Medulla oblongata (tissue), 1 donor: Measurements from ENCODE around the gene ITGA7.

ENCODE experiments used
- DNase-seq: peaks from one replicate; pipeline ENCODE4 v3.0.0-alpha.2; 2015; ENCODE audit errors: extremely low spot score

Gene ITGA7

DNA sequence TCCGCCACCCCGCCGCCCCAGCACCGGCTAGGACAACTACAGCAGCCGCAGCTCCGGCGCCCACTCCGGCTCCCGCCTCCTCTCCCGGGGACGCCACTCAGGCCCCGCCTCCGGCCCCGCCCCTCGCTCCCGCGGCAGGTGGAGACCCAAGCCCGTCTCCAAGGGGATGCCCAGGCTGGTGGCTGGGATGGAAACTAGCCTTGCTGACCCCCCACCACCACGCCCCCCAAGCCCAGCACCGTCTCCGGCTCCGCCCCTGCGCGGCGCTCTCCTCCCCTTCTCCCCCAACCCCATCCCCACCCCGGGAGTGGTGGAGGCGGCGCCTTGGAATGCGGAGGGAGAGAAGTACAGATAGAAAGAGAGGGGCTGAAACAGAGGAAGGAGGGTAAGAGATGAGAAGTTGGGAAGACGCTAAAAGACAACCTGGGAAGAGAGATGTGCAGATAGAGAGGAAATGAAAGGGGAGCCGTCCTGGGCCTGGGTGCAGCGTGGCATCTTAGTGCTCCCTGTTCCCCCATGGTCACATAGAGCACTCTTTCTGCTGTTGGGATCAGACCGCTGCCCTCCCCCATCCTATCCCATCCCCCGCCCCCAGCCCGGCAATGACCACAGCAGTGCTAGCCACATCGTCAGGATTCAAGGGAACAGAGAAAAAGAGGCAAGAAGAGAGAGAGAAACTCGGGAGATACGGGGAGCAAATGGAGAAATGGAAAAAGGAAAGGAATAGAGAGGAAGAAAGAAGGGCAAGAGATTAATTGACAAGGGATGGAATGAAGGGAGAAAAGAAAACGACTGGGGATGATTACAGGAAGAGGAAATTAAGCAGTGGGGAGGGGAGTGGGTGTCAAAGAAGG lies at the start of gene ITGA7:
TSS of gene ITGA7 (minus strand) at position 64 of the 854 bp plus-strand sequence. CDS start 222 bp downstream, outside the sequence.
- peak; percentile 71 for DNase-seq

GRCh38 chr12:55755246-55755645 lies 47.5 kb upstream of the ITGA7 start:
- DNase-seq, result no peak

DNA sequence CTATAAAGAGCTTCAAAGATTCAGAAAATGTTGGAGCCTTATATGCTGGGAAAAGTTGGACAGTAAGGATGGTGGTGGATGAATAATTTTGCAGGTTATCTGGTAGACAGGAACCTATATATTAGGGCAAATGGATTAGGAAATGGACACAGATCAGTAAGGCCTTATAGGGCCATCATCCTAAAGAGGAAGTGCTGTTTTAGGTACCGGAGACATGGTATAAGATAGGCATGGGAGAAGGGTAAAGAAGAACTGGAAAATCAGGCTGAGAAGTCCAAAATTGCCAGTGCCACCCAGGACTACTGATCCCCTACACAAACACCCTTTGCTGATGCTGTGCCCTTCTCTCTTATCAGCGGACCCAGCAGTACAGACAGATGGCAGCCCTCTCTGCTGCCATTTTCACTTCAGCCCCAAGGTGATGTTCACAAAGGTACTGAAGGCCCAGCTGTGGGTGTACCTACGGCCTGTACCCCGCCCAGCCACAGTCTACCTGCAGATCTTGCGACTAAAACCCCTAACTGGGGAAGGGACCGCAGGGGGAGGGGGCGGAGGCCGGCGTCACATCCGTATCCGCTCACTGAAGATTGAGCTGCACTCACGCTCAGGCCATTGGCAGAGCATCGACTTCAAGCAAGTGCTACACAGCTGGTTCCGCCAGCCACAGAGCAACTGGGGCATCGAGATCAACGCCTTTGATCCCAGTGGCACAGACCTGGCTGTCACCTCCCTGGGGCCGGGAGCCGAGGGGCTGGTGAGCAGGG lies 40.7 kb upstream of the ITGA7 start:
- DNase-seq, result no peak

DNA sequence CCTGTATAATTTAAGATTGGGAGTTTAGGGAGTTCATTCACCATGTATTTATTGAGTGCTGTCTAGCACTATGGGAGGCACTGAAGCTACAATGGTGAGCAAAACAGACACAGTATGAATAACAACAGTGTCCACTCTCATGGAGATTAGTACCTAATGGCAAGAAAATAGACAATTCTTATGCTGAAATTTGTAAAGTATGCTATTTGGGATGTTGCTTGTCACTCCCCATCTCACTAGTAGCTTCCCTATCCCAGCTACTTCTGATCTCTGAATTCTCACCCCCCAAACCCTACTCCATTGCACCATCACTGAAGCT lies 39.2 kb upstream of the ITGA7 start:
- DNase-seq, result no peak

- DNase-seq, result no peak
These were observed 38.6 kb upstream of the ITGA7 start for GRCh38 chr12:55746174-55746912.

GRCh38 chr12:55745361-55746173 lies 37.9 kb upstream of the ITGA7 start:
- DNase-seq, result no peak

DNA sequence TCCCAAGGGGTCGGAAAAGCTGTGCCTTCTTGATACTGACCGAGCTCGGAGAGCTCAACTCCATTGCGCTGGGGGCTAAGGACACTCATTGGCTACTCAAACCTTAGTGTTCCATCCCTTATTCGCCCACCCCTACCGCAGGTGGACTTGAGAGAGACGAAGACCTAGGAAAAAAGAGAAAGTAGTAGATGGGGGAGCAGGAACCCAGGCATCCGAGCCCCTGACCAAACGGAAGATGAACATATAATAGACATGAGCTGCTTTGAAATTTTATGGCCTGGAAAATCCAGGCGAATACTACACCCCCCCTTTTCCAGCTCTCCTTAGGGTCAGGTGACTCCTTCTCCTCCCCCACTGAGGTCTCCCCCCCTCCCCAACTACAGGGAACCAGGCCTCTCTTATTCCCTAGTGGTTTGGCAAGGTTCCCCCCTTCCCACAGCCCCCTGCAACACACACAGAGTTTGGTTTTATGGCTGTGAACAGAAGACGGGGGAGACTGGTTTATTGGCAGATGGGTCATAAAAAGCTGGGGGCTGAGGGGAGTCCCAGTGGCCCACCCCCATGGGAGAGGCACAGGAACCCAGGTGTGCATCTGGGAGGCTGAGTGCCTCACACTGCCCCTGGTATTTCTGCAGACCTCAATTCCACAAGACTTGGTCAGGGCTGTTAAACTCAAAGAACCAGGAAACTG lies 36.8 kb upstream of the ITGA7 start:
- DNase-seq, result no peak

- DNase-seq, result no peak
These were observed 36.0 kb upstream of the ITGA7 start for GRCh38 chr12:55743406-55744339.

- DNase-seq, result peak; percentile 92
These were observed 35.2 kb upstream of the ITGA7 start, which contains the start of gene GDF11 for GRCh38 chr12:55742719-55743405. TSS of gene GDF11 (plus strand) at chr12:55743122. CDS start at chr12:55743317, 195 bp downstream.

- DNase-seq, result no peak
These were observed 34.4 kb upstream of the ITGA7 start for GRCh38 chr12:55741931-55742680.

GRCh38 chr12:55739025-55739378 lies 31.3 kb upstream of the ITGA7 start:
- no peak for DNase-seq

DNA sequence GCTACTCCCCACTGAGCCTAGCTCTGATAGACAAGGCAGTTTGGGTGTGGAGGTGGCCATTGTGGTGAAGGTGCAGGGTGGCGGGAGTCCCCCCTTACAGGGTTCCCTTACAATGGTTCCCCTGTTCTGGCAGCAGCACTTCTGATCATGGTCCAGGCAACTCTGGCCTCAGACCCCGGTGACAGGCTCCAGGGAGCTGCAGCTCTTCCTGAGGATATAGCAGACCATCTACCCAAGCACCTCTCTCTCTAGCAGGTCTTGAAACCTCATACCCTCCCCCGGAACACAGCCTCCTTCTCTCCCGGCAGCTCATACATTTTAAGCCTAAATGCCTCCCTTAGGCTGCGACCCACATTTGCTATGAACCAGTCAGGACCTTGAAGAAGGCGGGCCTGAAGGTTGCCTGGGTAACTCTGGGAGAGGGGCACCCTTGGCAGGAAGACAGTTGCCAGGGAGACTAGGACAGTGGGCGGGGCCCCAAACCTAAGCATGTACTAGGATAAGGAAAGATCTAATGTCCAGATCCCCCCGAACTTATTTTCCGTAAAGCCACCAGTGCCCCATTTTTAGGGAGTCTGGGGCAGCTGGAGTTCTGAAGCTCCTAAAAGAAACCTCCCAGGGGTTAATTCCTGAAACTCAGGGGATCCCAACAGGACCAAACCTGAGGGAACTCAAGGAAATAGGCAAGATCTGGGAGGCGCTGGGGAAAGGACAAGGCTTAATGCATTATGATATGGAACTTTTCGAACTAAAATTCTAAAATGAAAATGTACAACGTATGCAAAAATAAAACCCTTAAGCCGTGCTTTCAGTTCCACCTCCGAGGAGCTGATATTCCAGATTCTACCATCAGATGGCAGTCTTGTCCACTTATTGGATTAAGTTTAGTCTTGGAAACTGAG lies 30.7 kb upstream of the ITGA7 start:
- peak; percentile 96 for DNase-seq

DNA sequence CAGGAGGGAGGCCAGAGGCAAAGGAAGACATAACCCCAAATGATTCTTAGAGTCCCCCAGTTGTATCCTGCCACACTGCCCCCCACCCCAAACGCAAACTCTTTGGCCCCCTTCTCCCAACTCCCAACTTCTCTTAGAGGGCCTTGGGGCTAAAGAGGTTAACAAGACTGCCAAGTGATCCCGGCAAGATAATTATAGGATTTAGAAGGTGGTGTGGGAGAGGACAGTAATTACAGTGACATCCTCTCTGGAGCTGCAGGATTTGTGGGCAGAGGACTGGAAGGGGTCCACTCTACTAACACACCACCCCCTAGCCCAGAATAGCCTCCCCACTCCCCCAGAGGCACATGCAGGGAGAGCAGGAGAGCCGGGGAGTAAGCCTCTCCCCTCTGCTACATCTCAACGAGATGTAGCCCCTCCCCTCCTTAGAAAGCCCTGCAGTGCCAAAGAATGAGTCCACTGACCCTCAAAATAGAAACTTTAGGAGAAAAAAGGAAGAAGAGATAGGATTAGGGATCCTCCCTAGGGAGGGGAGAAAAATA lies 29.9 kb upstream of the ITGA7 start:
- DNase-seq, result peak; percentile 11

DNA sequence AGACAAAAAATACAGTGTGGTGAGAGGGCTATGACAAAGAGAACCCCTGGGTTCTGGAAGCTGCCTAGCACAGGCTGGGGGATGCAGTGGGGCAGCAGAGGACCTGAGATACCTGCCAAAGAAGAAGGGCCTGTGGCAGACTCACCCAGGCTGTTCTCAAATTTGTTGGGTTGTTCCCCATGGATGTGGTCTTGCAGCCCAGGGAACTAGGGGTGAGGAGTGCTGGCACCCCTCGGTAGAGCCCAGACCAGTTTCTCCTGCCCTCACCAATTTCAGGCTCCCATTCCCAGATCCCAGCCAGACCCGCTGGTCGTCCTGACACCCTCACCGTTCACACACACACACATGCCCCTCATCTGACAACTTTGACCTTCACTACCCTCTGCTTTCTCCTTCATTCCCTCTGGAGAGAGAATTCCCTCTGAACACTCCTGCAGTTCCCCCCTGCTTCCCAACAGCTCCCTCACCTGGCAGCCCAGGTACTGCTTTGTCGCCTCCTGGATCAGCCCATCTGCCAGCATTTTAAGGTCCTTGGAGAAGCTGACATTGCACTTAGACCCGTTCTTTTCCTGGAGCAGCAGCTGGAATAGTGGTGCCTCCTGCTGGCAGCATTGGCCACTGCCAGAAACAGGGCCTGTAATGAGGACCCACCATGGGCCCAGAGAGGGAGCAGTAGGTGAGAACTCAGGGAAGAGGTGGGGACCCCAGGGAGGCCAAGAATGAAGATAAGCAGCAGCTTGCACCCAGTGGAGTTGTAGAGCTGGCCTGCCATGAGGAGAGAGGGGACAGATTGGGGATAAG lies 29.3 kb upstream of the ITGA7 start:
- peak; percentile 83 for DNase-seq

DNA sequence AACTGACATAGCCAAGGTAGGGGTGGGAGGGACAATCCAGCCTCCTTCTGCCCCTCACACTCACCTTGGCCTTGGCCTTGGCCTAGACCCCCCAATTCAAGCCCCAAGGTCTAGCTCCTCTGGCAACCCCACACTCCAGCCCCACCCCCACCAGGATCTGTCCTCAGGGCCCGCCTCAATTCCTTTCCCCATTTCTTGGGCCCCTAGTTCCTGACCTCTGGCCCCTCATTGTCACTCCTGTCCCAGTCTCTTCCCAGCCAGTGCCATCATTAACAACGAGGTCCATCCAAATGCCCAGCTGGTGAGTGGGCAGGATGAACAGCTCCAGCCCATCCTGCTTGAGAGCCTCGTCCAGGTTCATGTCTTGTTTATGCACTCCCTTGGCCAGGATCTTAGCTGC lies 28.4 kb upstream of the ITGA7 start:
- no peak for DNase-seq

- DNase-seq, result no peak
These were observed 26.9 kb upstream of the ITGA7 start for GRCh38 chr12:55734595-55734994.
